K562 treated with DMSO at 1 percent for 24 hours (cell line): ENCODE data around the gene PDSS1. TPM values are rescaled to one million over a fixed set of nuclear protein-coding genes. Genes with fewer than 3 reads are reported as not detected.

ENCODE experiments used
- total RNA-seq: library from RNA; unstranded; fragments of 300-600 nt; gene quantifications from 2 replicates; pipeline ENCODE4 v1.2.3, GENCODE V29; 2022; ENCODE audit warnings: low read depth; ENCODE audit not compliant: insufficient read depth

The PDSS1 gene
- total RNA-seq, result 6.6 and 6.8 TPM in 2 replicates

GRCh38 chr10:26697163-26697921 is at the start of gene PDSS1:
Gene PDSS1, plus strand, starts transcription at chr10:26697701. Its CDS starts 11 bp downstream, at chr10:26697712.

Other genes with a start within 250 kb of the PDSS1 start
- gene ABI1, start 163.3 kb downstream of the PDSS1 start, total RNA-seq, result 29.3 and 33.8 TPM in 2 replicates